Measurements from ENCODE around the gene DSG3.

The DSG3 gene

GRCh38 chr18:31438402-31438801, 9.1 kb upstream of the DSG3 start:
- H3K27me3 ChIP-seq (ENCODE audit: insufficient read depth, low read length), result no peaks in the 10 kb centered on the region
- no peak overlapping the region for H3K9ac ChIP-seq (ENCODE audit: low read length)
- no peaks in the 10 kb centered on the region for H3F3A ChIP-seq (ENCODE audit: insufficient read depth, low read length)
- no peak overlapping the region for H3K27ac ChIP-seq (ENCODE audit: low read depth, low read length, poor library complexity, severe bottlenecking)
- H4K20me1 ChIP-seq (ENCODE audit: insufficient read depth, low read length), result no peaks in the 10 kb centered on the region
- H3K9me3 ChIP-seq (ENCODE audit: low read length), result no peaks in the 10 kb centered on the region
- no peak overlapping the region for H3K4me3 ChIP-seq (ENCODE audit: low read depth, low read length, poor library complexity, severe bottlenecking)
- H2AFZ ChIP-seq (ENCODE audit: low read length), result no peak overlapping the region
- no peaks in the 10 kb centered on the region for H3K36me3 ChIP-seq (ENCODE audit: insufficient read depth, low read length)
- no peaks in the 10 kb centered on the region for H3K79me2 ChIP-seq (ENCODE audit: insufficient read depth, low read length)
- no peaks in the 10 kb centered on the region for H3K9me2 ChIP-seq (ENCODE audit: low read depth, low read length)
- no peak overlapping the region for H3K4me2 ChIP-seq (ENCODE audit: low read length)
- H3K4me1 ChIP-seq (ENCODE audit: insufficient read depth, low read length, severe bottlenecking), result no peaks in the 10 kb centered on the region
- TF ChIP-seq, protein P1, sequence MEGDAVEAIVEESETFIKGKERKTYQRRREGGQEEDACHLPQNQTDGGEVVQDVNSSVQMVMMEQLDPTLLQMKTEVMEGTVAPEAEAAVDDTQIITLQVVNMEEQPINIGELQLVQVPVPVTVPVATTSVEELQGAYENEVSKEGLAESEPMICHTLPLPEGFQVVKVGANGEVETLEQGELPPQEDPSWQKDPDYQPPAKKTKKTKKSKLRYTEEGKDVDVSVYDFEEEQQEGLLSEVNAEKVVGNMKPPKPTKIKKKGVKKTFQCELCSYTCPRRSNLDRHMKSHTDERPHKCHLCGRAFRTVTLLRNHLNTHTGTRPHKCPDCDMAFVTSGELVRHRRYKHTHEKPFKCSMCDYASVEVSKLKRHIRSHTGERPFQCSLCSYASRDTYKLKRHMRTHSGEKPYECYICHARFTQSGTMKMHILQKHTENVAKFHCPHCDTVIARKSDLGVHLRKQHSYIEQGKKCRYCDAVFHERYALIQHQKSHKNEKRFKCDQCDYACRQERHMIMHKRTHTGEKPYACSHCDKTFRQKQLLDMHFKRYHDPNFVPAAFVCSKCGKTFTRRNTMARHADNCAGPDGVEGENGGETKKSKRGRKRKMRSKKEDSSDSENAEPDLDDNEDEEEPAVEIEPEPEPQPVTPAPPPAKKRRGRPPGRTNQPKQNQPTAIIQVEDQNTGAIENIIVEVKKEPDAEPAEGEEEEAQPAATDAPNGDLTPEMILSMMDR (IDR thresholded peaks at IDR 0.05; ENCODE audit: low read length), result no peak
- TF ChIP-seq EZH2 (IDR thresholded peaks at IDR 0.05; ENCODE audit: borderline replicate concordance, low read length), result no peak

DNA sequence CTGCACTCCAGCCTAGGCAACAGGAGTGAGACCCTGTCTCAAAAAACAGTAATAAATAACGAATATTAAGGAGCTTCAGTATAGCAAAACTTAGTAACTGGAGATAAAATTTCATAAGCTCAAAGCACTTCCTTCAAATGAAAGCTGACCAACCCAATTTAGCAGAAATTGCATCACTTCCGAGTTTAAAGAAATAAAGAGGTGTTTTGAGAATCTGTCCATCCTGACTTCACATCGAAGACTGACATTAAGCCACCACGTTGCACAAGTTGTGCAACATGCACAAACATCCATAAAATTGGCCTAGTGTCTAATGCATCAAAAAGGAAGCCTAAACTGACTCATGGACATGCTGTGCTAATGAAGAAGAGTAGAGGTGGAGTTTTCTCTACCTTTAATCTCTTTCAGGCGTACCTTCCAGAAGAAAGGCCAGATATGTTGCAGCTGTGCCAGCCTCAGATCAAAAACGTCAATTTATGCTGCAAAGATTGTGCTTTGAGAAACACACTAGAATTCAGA, 7.7 kb upstream of the DSG3 start:
- Histone ChIP-seq H3K4me2 (ENCODE audit: low read length) (no peak overlapping the region), H3F3A (ENCODE audit: insufficient read depth, low read length) (no peaks in the 10 kb centered on the region), H3K27me3 (ENCODE audit: insufficient read depth, low read length) (no peaks in the 10 kb centered on the region), H2AFZ (ENCODE audit: low read length) (no peak overlapping the region), H3K9ac (ENCODE audit: low read length) (no peak overlapping the region), H3K4me1 (ENCODE audit: insufficient read depth, low read length, severe bottlenecking) (no peaks in the 10 kb centered on the region), H3K4me3 (ENCODE audit: low read depth, low read length, poor library complexity, severe bottlenecking) (no peak overlapping the region), H4K20me1 (ENCODE audit: insufficient read depth, low read length) (no peaks in the 10 kb centered on the region), H3K9me2 (ENCODE audit: low read depth, low read length) (no peaks in the 10 kb centered on the region), H3K27ac (ENCODE audit: low read depth, low read length, poor library complexity, severe bottlenecking) (no peak overlapping the region), H3K79me2 (ENCODE audit: insufficient read depth, low read length) (no peaks in the 10 kb centered on the region), H3K9me3 (ENCODE audit: low read length) (no peaks in the 10 kb centered on the region), H3K36me3 (ENCODE audit: insufficient read depth, low read length) (no peaks in the 10 kb centered on the region)
- TF ChIP-seq, protein P1 (IDR thresholded peaks at IDR 0.05; ENCODE audit: low read length), result no peak
- TF ChIP-seq EZH2 (IDR thresholded peaks at IDR 0.05; ENCODE audit: borderline replicate concordance, low read length), result no peak

DNA sequence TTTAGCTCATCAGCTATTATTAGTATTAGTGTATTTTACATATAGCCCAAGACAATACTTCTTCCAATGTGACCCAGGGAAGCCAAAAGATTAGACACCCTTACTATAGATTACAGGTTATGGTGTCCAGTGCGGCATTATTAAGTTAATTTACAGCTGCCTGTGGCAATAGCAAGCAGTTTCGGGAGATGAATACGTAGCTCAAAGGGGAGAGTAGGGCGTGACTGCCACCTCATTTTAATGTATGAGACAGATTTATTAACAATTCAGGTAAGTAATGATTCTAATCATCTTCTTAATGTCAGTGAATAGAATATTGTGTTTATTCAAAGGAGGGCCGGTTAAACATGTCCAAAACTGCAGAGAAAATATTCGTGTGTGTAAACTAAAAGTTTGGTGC, 6.8 kb upstream of the DSG3 start:
- no peak overlapping the region for H2AFZ ChIP-seq (ENCODE audit: low read length)
- no peak overlapping the region for H3K4me3 ChIP-seq (ENCODE audit: low read depth, low read length, poor library complexity, severe bottlenecking)
- no peaks in the 10 kb centered on the region for H3K36me3 ChIP-seq (ENCODE audit: insufficient read depth, low read length)
- no peaks in the 10 kb centered on the region for H3K4me1 ChIP-seq (ENCODE audit: insufficient read depth, low read length, severe bottlenecking)
- no peaks in the 10 kb centered on the region for H3K9me2 ChIP-seq (ENCODE audit: low read depth, low read length)
- H3K27me3 ChIP-seq (ENCODE audit: insufficient read depth, low read length), result no peaks in the 10 kb centered on the region
- no peaks in the 10 kb centered on the region for H4K20me1 ChIP-seq (ENCODE audit: insufficient read depth, low read length)
- H3K27ac ChIP-seq (ENCODE audit: low read depth, low read length, poor library complexity, severe bottlenecking), result no peak overlapping the region
- no peaks in the 10 kb centered on the region for H3F3A ChIP-seq (ENCODE audit: insufficient read depth, low read length)
- no peak overlapping the region for H3K4me2 ChIP-seq (ENCODE audit: low read length)
- TF ChIP-seq EZH2 (IDR thresholded peaks at IDR 0.05; ENCODE audit: borderline replicate concordance, low read length), result no peak
- TF ChIP-seq, protein P1 (IDR thresholded peaks at IDR 0.05; ENCODE audit: low read length), result no peak
- H3K79me2 ChIP-seq (ENCODE audit: insufficient read depth, low read length), result no peaks in the 10 kb centered on the region
- no peaks in the 10 kb centered on the region for H3K9me3 ChIP-seq (ENCODE audit: low read length)
- no peak overlapping the region for H3K9ac ChIP-seq (ENCODE audit: low read length)

Measured in OCI-LY1 (cell line).